Measurements from ENCODE around the gene DUSP6. TPM values are rescaled to one million over a fixed set of nuclear protein-coding genes. Genes with fewer than 3 reads are reported as not detected.
A peak's percentile ranks its signal among the peaks of the same experiment; 100 is the strongest.

The DUSP6 gene
- total and polyA plus RNA-seq, 10 of the 15 experiments (the other 5 are each of a cell fraction or from before 2014, with no cell fraction given) = 0.02 to 0.69 (median 0.07) TPM; not detected in 1

DNA sequence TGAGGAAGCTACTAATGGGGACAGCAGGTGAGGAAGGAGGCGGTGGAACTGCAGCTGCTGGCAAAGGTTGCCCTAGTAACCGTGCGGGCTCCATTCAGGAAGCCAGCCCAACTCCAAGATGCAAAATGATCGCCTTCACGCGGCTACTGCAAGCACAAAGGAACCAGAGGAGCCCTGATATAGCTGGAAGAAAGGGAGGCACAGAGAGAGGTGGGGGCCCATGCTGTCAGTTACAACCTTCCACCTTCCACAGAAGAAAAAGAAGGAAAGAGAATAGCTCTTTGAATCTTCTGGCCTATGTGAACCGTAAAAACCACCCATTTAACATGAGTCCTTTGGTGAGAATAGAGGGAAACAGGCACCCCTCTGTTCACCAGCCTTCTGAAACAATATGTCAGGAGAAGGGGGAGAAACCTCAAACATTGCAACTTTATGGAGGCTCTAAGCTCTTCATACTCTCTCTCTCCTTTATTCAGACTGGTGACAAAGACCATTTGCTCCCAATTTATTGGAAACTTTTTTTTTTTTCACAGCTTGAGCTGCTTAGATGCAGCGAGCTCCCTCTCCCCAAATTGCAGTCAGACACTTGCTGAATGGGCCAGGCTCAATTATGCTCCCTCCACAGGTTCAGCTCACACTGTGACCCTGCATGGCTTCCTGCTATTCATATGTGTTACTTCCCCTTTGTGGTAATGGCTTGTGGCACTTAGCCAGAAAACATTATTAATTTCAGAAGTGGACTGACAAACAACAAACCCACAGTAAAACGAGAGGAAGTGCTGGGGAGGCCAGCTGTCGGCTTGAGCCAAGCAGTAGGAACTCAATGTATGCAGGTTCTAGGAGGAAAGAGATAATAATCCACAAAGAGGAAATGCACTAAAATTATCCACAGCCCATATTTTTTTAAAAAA is 6.2 kb downstream of the DUSP6 start (continued):
- peak; percentile 93 for TF ChIP-seq CBFB (IDR thresholded peaks at IDR 0.05; ENCODE audit: low read depth)
- TF ChIP-seq NBN (IDR thresholded peaks at IDR 0.05) = 0 out of 2 replicates have a peak, but pooled peaks have one; percentile 57
- TF ChIP-seq NFIC (IDR thresholded peaks at IDR 0.05; ENCODE audit: low read depth, low read length) = peak; percentile 96
- TF ChIP-seq TCF12 (IDR thresholded peaks at IDR 0.05; ENCODE audit: low read depth, low read length) = peak; percentile 93
- no peak for TF ChIP-seq MYB (IDR thresholded peaks at IDR 0.05; ENCODE audit: borderline replicate concordance, low read depth, low read length)
- TF ChIP-seq FOXM1 (IDR thresholded peaks at IDR 0.05; ENCODE audit: low read depth, low read length) = peak; percentile 94
- TF ChIP-seq MTA2 (IDR thresholded peaks at IDR 0.05; ENCODE audit: low read depth) = peak; percentile 77
- TF ChIP-seq RB1 (IDR thresholded peaks at IDR 0.05; ENCODE audit: borderline replicate concordance) = no peak
- peak; percentile 80; the same call in 1 of the 2 replicates for TF ChIP-seq TBL1XR1 (IDR thresholded peaks at IDR 0.05; ENCODE audit: low read depth, low read length)
- TF ChIP-seq, protein P1, sequence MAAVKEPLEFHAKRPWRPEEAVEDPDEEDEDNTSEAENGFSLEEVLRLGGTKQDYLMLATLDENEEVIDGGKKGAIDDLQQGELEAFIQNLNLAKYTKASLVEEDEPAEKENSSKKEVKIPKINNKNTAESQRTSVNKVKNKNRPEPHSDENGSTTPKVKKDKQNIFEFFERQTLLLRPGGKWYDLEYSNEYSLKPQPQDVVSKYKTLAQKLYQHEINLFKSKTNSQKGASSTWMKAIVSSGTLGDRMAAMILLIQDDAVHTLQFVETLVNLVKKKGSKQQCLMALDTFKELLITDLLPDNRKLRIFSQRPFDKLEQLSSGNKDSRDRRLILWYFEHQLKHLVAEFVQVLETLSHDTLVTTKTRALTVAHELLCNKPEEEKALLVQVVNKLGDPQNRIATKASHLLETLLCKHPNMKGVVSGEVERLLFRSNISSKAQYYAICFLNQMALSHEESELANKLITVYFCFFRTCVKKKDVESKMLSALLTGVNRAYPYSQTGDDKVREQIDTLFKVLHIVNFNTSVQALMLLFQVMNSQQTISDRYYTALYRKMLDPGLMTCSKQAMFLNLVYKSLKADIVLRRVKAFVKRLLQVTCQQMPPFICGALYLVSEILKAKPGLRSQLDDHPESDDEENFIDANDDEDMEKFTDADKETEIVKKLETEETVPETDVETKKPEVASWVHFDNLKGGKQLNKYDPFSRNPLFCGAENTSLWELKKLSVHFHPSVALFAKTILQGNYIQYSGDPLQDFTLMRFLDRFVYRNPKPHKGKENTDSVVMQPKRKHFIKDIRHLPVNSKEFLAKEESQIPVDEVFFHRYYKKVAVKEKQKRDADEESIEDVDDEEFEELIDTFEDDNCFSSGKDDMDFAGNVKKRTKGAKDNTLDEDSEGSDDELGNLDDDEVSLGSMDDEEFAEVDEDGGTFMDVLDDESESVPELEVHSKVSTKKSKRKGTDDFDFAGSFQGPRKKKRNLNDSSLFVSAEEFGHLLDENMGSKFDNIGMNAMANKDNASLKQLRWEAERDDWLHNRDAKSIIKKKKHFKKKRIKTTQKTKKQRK (IDR thresholded peaks at IDR 0.05; ENCODE audit: low read depth, low read length) = no peak
- TF ChIP-seq EZH2 (IDR thresholded peaks at IDR 0.05; ENCODE audit: borderline replicate concordance, control insufficient read depth, low read depth, low read length) = no peak
- peak; percentile 88 for TF ChIP-seq IRF4 (IDR thresholded peaks at IDR 0.05; ENCODE audit: low read depth, low read length)
- peak; percentile 55; the same call in 1 of the 2 replicates for TF ChIP-seq YY1 (IDR thresholded peaks at IDR 0.05; ENCODE audit: low read depth, low read length)
- peak; percentile 62 for TF ChIP-seq SKIL (IDR thresholded peaks at IDR 0.05; ENCODE audit: low read depth, poor library complexity, severe bottlenecking)
- 0 out of 2 replicates have a peak, but pooled peaks have one; percentile 8 for TF ChIP-seq RAD21 (IDR thresholded peaks at IDR 0.05; ENCODE audit: insufficient read depth, low read depth, low read length)
- TF ChIP-seq SPI1 (IDR thresholded peaks at IDR 0.05; ENCODE audit: borderline replicate concordance, insufficient read depth, low read depth, low read length) = peak; percentile 92
- TF ChIP-seq JUNB (IDR thresholded peaks at IDR 0.05) = peak; percentile 93
- no peak for TF ChIP-seq KAT2A (conservative IDR thresholded peaks at IDR 0.05; ENCODE audit: control insufficient read depth, low read depth, low read length)
- peak; percentile 42 for TF ChIP-seq MEF2B (IDR thresholded peaks at IDR 0.05; ENCODE audit: partially characterized antibody, poor library complexity, severe bottlenecking)
- peak; percentile 83; the same call in 1 of the 2 replicates for TF ChIP-seq PAX5 (IDR thresholded peaks at IDR 0.05; ENCODE audit: borderline replicate concordance, low read depth, low read length)
- peak; percentile 92 for TF ChIP-seq EED (IDR thresholded peaks at IDR 0.05; ENCODE audit: low read depth)
- TF ChIP-seq PKNOX1 (IDR thresholded peaks at IDR 0.05) = peak; percentile 34; the same call in 1 of the 2 replicates
- TF ChIP-seq CBX5 (IDR thresholded peaks at IDR 0.05; ENCODE audit: low read depth) = peak; percentile 97; the same call in 1 of the 2 replicates
- no peak for TF ChIP-seq PAX8 (IDR thresholded peaks at IDR 0.05)
- TF ChIP-seq GABPA (IDR thresholded peaks at IDR 0.05; ENCODE audit: low read depth) = peak; percentile 69
